Stimulated activated CD8-positive, alpha-beta memory T cell treated with anti-CD3 and anti-CD28 coated beads, Interleukin-7, amount 100 ng/mL, for 24 hours (primary cell): ENCODE data around the gene AOC3.

Experiments used
- DNase-seq: peaks from one replicate; pipeline ENCODE4 v3.0.0-alpha.2; 2020; ENCODE audit warnings: low read depth

The AOC3 gene, protein sequence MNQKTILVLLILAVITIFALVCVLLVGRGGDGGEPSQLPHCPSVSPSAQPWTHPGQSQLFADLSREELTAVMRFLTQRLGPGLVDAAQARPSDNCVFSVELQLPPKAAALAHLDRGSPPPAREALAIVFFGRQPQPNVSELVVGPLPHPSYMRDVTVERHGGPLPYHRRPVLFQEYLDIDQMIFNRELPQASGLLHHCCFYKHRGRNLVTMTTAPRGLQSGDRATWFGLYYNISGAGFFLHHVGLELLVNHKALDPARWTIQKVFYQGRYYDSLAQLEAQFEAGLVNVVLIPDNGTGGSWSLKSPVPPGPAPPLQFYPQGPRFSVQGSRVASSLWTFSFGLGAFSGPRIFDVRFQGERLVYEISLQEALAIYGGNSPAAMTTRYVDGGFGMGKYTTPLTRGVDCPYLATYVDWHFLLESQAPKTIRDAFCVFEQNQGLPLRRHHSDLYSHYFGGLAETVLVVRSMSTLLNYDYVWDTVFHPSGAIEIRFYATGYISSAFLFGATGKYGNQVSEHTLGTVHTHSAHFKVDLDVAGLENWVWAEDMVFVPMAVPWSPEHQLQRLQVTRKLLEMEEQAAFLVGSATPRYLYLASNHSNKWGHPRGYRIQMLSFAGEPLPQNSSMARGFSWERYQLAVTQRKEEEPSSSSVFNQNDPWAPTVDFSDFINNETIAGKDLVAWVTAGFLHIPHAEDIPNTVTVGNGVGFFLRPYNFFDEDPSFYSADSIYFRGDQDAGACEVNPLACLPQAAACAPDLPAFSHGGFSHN

DNA sequence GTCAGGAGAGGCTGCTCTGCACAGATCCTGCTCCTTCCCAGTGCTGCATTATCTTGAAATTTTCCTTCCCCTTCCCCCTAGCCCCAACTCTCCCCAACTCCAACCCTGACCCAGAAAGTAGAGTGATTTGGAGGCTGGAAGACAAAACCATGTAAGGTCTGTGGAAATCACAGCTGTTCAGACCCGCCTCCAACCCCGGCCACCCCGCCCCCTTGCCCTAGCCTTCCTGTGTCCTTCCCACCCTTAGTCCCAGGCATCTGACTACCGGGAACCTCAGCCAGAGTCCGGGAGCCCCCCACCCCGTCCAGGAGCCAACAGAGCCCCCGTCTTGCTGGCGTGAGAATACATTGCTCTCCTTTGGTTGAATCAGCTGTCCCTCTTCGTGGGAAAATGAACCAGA lies at the start of gene AOC3:
Gene AOC3 (plus strand): TSS at position 246 of the 400 bp plus-strand sequence. CDS start 145 bp downstream, at position 391.
- DNase-seq: no peak

DNA sequence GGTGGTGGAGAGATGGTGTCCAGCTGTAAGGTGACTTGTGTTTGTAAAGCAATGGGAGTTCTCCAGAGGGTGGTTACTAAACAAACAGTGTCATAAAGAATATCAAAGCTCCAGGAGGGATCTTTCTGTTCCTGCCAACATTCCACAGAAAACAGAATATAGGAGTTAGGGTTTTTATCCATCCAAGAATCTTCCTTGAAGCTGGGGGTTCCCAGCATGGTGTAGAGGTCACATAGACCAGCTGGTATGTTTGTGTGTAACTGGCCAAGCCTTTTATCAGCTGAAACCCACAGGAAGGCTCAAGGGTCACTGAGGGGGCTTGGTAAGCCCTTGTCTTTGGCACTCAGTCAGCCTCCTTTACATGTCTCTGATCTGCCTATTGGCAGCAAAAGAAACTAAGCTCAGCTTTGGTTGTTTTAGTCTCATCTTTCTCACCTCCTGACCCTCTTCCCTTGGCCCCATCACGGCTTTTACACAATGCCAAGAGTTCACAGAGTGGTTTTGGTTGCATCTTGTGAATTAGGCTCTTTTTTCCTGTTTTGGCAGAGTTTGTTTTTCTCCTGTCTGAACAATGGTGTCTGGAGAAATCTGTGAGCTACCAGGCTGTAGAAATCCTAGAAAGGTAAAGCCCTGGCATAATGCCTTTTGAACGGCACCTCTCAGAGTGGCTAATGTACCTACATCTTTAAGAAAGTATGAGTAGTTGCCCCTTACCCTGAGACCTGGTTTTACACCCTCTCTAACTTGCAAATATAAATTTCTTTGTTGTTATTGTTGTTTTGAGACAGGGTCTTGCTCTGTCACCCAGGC lies 47.7 kb upstream of the AOC3 start:
- DNase-seq: no peak

DNA sequence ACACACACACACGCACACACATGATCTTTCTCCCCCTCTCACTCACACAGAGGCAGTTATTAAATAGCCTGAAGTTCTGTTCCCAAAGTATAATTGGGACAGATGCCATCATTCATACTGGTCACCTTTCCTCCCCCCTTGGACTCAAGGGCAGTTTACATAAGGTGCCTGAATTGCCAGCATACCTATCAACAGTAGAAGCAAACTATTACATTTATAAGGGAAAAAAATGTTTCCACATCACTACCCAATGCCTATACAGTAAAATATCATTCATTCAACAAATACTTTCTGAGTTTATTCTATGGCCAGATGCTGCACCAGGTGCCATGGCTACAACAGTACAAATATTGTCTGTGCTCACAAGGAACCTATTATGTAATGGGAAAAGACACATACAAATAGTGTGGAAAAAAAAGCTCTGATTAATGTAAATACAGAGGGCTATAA lies 46.1 kb upstream of the AOC3 start:
- DNase-seq: no peak

DNA sequence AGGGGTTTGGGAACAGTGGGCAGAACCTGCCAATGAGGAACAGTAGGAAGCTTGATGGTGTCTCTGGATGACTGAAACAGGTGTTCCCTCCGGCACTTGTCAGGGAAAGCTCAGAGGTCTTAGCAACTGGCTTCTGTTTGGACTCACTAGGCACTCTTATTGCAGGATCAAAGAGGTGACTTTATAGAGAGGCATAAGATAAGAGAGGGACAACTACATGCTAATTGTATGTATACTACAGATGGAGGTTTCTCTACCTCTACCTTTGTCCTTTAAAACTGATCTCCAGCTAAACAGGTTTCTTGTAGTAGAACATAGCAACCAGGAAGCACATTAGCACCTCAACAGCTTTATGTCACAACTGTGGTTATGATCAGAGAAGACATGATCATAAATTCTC lies 44.8 kb upstream of the AOC3 start:
- no peak for DNase-seq

DNA sequence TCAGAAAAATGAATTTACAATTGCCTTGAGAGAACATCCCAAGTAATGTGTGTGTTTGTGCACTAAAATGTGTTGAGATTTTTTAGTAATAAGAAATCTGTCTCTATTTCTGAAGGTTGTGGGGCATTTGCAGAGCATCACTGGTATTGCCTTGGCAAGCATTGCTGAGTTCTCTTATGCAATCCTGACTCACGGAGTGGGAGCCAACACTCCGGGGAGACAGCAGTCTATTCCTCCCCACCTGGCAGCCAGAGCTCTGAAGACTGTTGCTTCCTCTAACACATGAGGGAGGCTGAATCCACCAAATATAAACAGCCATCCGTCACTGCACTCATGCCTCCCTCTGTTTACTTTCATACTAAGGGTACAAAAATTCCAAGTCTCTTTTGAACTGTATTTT lies 41.7 kb upstream of the AOC3 start:
- no peak for DNase-seq

DNA sequence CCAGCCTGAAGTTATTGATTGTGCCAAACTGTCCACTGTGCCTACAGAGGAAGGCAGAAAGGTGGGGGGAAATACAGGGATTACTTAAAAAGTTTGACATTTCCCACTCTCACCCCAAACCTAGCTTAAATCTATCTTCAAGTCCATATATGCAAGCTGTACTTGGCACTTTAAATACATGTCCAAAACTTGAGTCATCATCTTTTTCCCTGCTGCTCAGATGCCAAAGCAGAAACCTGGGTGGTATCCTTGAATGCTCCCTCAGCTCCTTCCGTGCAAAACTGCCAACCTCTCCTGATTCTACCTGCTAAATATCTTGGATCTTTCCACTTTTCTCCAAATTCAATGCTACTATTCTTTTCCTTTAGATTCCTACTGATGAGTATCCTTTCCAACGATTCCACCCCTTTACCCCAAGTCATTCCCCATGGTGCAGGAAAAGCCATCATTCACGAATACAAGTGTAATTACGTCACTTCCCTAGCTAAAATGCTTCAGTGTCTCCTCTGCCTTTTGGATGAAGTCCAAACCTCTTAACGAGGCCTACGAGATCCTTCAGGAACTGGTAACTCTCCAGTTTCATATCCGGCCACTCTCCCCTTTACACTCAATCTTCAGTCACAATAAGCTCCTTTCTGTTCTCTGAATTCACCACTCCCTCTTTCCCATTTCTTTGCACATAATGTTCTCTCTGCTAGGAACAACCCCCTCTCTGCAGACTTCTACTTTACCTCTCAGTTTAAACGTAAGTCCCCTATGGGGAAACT lies 36.2 kb upstream of the AOC3 start:
- no peak for DNase-seq

DNA sequence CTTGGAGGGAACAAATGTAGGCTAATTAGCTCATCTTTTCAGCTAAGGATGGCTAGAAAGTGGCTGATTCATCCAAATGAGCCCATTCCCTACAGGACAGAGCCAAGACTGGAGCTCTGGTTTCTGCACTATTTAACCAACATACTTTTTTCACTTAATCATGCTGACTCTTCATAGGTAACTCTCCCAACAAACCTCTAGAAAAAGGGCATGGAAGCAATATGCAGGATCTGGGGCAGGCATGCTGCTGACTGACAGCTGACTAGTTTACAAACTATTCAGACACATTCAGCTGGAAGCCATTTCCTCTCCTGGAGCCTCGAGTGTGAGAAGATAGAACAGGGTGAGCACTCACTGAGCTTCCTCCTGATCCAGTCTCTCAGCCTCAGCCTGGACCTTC lies 33.1 kb upstream of the AOC3 start:
- DNase-seq: no peak

DNA sequence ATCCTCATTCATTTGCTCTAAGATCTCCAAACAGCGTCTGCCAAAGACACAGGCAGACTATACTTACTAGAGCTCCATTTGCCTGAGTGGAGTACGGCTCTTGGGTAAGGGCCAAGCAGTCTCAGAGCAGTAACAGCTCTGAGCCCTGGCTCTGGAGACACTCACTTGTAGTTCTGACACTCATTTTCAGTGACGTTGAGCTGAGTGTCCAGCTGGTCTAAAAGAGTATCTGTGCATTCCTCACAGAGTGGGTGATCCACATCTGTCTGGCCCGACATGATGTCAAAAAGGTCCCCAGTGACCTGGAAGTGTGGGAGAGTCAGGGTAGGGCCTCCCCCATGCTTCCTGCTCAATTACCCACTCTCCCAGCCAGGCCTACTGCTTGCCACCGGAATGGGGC lies 32.6 kb upstream of the AOC3 start:
- DNase-seq: no peak

DNA sequence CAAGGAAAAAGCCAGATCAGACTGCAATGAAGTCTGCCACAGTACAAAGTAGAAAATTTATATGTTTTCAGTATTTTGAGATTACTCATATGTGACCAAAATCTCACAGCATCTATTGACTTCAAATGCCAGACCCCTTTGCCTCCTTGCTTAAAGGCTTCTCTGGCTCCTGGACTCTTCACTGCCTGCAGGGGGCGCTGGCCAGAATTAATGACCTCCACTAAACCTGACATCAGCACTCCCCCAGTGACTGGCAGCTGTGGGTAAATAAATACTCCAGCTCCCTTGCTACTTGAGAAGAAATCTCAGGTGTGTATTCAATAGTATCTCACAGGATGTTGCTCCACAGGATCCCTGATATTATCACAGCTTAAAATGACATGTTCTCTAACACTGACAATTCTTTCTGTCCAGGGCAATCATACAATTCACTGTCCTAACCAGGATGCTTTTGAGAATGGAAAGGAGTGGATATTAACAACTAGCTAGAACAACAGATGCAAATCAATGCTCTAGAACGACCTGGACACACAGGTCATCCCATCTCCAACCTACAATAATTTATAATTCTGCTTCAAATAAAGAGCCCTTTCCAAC lies 31.0 kb upstream of the AOC3 start:
- peak; percentile 59 for DNase-seq

DNA sequence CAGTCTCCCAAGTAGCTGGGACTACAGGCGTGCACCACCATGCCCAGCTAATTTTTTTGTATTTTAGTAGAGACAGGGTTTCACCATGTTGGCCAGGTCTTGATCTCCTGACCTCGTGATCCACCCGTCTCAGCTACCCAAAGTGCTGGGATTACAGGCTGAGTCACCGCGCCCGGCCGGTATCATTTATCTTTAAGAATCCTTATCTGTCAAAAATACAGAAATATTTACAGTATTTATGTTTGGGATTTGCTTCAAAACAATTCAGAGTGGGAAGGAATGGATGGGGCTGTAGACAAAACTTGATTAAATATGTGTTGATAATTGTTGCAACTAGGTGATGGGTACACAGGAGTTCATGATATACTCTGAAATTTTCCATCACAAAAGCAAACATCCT lies 29.8 kb upstream of the AOC3 start:
- DNase-seq: no peak

DNA sequence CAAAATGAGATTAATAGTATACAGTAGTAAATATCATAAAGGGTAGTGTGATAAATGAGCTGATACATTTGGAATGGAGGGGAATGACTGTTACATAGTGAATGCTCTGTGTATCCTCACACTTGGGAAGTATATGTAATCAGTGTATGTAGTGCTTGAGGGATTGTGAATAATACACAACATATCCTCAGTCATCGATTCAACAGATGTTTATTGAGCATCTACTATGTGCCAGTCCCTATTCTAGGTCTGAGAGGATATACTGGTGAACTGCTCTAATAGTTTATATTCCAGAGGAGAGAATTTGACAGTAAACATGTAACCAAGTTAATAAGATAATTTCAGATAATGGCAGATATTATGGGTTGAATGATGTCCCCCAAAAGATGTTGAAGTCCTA lies 23.5 kb upstream of the AOC3 start:
- no peak for DNase-seq

DNA sequence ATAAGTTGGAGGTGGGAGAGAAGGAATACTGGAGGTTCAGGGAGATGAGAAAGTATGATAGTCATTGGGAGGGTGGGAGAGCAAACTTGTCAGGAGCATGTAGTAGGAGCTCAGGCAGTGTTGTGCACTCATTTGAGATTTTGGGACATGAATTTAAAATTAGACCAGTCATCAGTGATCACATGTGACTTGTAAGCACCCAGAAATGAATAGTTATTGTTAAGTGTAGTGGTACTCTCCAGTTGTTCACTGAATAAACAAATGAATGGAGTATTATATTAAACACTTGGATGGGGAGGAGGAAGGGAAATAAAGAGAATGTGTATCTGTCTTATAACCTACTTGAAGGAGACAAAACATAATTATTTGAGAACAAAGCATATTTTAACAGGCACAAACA lies 20.0 kb upstream of the AOC3 start:
- DNase-seq: no peak

DNA sequence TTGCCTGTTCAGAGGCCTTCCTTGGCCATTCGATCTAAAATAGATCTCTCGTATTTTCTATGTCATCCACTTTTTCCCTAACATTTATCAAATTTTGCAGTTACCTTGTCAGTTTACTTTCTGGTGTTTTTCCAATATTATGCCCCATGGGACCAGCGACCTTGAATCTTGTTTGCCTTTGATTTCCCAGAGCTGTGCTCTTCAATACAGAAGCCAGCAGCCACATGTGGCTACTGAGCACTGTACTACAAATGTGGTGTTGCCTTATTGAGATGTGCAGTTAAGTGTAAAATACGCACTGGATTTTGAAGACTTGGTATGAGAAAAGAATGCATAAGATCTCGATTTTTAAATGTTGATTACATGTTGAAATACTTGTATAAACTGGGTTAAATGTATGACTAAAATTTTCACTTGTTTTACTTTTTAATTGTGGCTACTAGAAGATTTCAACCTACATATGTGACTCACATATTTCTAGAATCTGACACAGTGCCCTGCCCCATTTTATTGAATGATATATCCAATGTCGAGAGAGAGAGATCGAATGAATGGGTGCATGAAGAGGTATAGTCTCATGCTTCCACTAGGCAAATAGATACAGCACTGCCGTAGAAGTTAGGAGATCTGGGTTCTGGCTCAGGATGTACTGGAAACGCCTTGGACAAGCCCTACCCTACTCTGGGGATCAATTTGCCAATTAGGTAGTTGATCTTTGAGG lies 18.6 kb upstream of the AOC3 start:
- no peak for DNase-seq

DNA sequence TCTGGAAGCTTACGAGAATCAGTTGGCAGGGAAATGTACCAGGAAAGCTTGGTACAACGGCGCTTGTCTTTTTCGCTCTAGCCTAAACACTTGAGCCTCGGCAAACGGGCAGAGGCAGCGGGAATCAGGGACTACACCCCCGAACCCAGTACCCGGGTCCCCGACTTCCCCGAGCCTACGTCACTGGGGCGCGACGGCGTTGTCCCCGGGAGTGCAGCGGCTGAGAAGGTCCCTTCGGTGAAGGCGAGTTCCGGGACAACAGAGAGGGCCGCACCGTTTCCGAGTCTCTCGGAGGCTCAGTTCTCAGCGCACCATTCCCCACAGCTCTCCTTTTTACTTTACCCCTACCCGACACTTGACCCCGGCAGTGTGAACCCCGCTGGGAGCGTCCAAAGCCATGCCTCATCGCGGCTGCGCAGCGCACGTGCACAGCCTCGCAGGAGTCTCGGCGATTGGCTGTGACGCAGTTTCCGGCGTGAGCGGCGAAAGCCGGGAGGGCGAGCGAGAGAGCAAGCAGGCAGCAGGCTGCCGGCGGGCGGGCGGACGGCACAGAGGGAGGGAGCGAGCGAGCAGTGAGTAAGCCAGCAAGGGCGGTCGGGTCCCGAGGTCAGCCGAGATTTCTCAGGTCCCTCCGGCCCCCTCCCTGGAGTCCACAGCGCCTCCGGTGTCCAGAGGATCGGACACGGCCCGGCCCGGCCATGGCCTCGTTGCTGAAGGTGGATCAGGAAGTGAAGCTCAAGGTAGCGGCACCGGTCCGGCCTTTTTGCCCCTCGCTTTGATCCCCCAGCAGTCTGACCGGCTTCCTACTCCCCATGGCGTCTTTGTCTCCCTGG lies 17.8 kb upstream of the AOC3 start, which contains the start of gene PSME3:
Gene PSME3 (plus strand): TSS at position 464 of the 833 bp plus-strand sequence. CDS start 235 bp downstream, at position 699.
- DNase-seq: peak; percentile 81

DNA sequence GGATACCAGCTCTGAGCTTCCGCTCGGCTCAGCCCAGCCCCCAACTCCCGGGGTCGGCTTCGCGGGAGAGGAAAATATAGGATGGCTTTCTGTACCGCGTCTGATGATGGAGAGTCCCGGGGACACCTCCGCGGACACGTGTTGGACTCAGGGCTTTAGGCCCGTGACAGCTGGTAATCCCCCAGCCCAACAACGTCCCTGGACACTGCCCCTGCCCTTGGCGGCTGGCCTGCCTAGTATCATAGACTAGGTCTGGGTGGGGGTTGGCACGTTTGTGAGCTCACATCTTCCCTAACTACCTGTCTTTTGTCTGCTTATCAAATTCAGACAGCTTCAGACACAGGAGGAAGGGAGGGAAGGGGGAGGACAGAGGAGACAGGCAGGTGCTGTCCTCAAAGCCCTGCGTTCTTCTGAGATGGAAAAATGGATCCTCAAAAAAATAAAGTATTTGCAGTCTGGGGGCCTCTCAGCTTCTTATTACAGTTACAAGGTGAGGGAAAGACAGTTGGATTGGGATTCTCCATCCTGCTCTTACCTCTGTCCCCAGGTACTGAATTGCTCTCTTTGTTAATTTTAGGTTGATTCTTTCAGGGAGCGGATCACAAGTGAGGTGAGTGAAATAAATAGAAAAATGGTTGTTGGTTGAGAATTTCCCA lies 17.1 kb upstream of the AOC3 start:
- no peak for DNase-seq

DNA sequence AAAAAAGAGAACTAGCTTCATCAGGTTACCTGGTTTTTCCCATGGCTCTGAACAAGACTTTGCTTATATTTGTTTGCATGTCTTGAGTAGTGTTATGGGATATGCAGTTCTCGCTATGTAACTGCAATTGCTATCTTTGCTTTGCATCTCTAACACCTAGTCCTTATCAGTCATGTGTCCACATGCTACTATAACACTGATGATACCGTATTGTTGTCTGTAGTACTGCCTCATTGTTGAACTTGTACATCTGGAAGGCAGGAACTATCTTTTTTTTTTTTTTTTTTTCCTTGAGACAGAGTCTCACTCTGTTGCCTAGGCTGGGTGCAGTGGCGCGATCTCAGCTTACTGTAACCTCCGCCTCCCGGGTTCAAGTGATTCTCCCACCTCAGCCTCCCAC lies 15.3 kb upstream of the AOC3 start:
- DNase-seq: no peak

DNA sequence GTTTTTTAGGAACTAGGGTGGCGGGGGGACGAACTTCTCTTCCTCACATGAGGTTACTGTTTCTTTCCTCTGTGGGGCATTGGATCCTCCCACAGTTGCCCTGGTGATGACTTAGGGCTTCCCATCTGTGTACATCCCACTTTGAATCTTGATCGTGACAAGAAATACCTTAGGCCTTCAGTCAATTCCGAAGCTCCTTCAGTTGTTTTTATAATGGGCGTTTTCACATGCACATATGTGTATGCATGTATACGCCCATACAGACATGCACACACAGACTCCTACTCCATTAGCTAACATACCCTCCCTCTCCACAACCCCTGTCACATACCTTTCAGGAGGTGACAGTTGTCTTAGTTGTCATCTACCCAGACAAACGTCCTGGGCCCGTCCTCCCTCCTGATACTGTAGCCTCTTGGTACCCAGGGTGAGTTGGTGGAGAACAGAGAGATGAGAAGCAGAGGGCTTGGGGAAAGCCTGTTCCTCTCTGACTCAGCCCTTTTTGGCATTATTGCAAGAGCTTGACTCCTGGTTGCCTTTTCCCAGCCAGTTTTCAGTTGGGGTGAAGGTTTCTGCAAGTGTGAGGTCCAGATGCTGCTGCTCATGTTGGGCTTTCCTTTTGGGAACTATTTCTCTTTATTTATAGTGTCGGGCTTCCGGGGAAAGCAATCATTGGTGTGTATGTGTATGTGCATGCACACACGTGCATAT lies 8.9 kb upstream of the AOC3 start:
- no peak for DNase-seq

DNA sequence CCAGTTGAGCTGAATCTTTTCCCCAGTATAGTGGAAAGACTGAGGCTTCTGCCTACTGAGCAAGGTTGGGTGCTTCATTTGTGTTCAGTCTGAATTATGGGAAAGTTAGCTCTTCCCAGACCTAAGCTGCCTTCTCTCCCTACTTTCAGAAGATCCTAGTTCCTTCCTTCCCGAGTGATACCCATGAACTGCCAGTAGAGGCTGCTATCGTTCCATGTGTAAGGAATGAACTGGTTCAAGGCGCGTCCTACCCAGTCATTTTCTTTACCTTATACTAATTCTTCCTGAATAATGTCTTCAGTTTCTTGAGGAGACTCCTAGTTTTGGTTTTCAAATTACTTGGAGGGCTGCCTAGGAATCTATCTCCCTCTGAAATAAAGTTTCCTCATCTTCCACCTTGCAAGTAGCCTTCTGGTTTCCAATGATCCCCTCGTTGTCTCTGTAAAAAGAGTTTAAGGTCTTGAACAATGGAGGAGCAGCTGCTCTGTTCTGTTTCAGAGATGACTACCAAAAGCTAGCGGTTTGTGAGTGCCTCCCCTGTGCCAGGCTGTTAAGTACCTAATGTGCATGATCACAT lies 7.6 kb upstream of the AOC3 start:
- no peak for DNase-seq
